T-helper 2 cell treated with Interferon-gamma antibody and Interleukin-4, amounts not matched to agents 100 ng/mL and 5 ng/mL, for 36 hours (primary cell): ENCODE data around the gene LRRC37A3. TPM values are rescaled to one million over a fixed set of nuclear protein-coding genes. Genes with fewer than 3 reads are reported as not detected.
"Not testable (repeated sequence)": the region's sequence is repeated elsewhere in the genome, so short reads cannot be mapped to it uniquely, and the experiment has no call there.

ENCODE experiments used
- intact Hi-C: fragments of 100-400 bp; cut with micrococcal nuclease; formaldehyde crosslinking; loops from one replicate; pipeline ENCODE4 v1.15.1; 2023
- total RNA-seq: library from RNA; stranded (reverse); gene quantifications from 2 replicates; pipeline ENCODE4 v1.2.3, GENCODE V29; 2022

LRRC37A3 gene
- total RNA-seq, 1 donor from 2014 or later: 12.4 TPM

DNA sequence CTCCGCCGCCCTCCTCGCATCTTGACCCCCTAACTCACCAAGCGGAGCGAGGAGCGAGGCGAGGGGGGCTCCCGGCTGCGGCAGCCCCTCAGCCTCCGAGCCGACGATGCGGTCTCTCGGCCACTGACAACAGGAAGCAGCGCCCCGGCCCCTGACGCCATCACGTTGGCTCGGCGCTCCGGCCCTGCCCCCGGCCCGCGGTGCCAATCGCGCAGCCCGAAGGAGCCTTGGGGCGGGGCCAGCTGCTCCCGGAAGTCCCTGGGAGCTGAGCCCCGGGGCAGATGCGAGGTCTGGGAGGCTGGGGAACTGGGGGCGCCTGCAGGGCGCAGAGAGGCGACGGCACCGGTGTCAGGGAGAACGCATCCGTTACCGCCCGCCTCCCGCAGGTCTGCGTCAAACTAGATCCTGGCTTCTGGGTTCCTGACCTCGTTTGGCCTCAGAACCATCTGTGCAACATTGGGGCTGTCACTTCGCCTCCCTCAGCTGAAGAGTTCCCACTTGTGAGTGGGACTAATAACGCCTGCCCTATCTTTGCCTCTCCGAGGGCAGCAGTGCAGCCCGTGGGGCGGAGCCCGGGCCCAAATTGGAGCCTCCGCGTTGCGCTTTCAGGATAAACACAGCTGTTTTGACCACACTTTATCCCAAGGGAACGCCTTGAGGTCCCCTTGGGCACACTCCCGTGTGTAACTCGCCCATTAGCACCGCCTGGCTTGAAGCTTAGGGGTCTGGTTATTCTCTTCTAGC, 82.1 kb downstream of the LRRC37A3 start:
- intact Hi-C loops: not testable (repeated sequence)

- intact Hi-C loops: not testable (repeated sequence)
Observed at GRCh38 chr17:64836623-64837017, 82.7 kb downstream of the LRRC37A3 start.

DNA sequence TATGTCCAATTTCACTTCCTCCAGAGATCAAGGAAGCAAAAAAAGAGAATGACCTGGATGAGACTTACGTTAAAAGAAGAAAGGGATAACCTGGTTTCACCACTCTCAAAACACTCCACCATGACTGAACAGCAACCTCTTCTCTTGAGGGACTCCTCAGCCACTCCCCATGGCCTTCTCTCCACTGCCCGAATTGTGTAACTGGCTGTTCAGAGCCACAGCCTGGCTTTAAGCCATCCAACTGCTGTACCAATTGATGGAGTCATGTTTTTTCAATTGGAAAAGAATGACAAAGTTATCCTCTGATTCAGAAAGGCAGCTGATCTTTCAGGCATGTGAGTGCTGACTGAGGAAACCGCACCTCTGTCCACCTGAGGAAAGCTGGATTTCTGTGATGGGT, 85.2 kb downstream of the LRRC37A3 start:
- intact Hi-C loops: not testable (repeated sequence)

DNA sequence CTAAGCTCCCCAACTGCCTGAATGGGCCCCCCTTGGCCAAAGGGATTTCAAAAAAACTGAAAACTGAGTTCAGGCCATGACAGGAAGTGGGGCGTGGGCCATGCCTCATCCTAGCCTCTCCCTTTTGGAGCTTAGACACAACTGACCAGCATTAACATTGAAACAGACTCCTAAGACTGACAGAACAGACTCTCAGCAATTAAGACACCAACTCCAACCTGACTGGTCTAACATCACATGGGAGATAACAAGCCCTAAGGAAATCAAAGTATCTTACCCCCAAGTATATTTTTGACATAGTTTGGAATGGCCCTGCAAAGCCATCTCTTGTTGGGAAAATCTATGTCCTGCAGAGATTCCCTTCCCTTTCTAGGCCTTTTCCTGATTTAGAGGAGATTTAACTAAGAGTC, 88.6 kb downstream of the LRRC37A3 start:
- intact Hi-C loops: not testable (repeated sequence)

DNA sequence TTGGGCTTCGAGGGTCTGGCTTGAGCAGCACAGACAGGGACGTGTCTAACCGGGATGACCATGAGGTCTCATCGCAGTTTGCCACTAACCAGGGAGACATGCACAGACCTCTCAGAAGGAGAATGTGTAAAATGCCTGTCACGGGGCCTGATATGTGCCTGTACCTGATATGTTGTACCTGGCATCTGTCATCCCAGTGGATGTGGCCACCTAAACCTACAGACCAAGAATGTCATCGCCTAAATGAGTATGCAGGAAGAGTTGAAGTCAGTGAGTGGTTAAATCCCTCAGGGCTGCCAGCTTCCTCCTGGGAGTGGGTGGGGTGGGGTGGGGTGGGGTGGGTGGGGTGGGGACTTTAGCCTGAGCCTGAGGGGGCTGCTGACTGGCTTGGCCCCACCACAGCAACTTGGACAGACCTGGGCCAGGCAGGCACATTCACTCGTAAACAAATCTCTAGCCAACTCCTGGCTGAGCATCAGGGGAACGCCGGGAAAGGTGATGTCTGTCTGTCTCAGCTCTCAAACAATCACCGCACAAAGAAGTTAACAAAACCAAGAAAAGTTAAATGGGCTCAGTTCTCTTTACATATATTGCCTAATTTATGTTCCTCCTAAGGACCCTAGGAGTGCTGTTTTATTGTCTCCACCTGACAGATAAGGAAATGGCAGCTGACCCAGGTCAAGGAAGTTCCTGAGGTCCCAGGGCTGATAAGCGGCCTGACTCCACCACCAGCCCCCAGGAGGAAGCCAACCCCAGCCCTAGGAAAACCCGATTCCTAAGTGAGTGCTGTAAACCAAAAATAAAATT, 89.3 kb downstream of the LRRC37A3 start:
- intact Hi-C loops: not testable (repeated sequence)

DNA sequence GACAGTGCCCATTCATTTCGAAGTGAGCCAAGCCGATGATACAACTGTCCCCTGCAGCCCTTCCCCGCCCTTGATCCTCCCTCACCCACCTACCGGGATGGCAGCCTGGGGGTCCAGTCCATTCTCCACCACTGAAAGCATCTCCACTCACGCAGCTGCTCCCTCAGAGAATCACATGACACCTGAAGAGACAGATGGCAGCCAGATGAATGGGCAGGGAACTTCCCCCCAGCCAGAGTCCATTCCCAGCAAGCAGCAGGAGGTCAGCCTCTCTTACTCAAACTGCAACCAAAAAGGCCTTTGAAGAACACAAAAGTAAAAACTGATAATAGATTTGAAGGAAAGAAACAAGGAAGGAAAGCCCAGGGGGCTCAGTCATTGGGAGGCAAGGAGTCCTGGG, 90.2 kb downstream of the LRRC37A3 start:
- intact Hi-C loops: not testable (repeated sequence)

DNA sequence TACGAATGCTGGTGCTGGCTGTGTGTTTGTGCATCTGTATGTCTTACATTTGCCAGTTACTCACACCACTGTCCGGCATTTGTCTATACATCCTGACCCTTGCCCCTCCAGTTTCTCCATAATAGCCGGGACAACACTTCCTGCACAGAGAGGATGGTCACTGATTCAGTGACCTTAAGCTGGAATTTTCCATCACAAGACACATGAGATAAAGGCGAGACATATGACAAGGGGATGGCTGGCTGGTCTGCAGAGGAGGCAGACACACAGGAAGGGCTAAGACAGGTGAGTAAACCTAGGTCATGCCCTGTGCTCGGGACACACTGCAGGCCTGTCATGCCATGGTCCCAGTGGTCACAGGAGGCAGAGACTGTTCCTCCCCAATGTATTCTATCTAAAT, 100.4 kb downstream of the LRRC37A3 start:
- intact Hi-C loops: not testable (repeated sequence)

- intact Hi-C loops: not testable (repeated sequence)
Observed at GRCh38 chr17:64815833-64816198, 103.5 kb downstream of the LRRC37A3 start.

GRCh38 chr17:64814993-64815832, 104.1 kb downstream of the LRRC37A3 start:
- intact Hi-C loops: not testable (repeated sequence)

DNA sequence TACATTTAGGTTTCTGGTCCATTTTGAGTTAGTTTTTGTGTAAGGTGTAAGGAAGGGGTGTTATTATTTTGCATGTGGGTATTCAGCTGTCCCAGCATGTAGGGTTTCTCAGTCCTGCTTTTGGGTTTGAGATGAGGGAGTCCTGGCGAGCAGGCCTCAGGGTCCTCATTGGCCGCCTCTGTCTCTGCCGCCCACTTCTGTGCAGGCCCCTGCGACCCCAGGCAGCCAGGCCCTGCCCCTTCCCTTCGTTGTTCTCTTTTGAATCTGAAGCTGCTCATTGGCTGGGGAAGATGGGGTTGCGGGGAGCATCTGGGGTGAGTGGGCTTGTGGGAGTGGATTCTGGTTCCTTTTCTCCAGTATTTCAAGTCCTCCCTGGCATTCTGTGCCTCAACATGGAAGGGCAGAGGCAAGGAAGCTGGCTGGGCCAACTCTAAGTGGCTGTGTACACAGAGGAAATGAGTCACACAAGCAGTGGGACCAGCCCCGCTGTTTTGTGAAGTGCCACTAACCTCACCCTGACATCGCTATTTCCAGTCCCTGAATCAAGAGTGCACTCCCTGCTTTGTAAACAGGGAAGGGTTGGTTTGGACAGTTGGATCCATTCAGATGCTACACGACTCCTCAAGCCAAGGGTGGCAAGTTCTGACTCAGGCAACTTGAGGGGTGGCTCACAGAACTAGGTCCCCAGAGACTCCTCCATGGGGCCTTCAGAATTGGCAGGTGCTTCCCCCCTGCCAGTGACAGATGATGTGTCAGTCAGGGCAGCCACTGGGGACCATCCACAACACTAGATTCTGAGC, 110.9 kb downstream of the LRRC37A3 start:
- intact Hi-C loops: not testable (repeated sequence)

Other genes starting within 250 kb of the LRRC37A3 start
- gene GNA13, start 137.3 kb upstream of the LRRC37A3 start, total RNA-seq: 81.1 and 83.5 TPM in 2 replicates
- gene RGS9, start 217.9 kb upstream of the LRRC37A3 start, total RNA-seq: 22.7 and 23.8 TPM in 2 replicates